Peyer's patch (tissue), 4 donors: ENCODE results near the gene TPD52L2.

Experiments
- POLR2A ChIP-seq, 2 donors: fragments of 450-650 bp; IDR thresholded peaks; one replicate each; pipeline ENCODE4 v1.5.1; 2017; ENCODE audit warnings: antibody characterized with exemption in 2 of 2, mild to moderate bottlenecking in 2 of 2, moderate library complexity in 2 of 2
- TF ChIP-seq, protein P1 (sequence below), 6 experiments: fragments of 450-650 bp in 4 of 6; fragments of 200-600 bp in 2 of 6; sonication (generic) in 1 of 6; IDR thresholded peaks; one replicate each; pipeline ENCODE4 v1.5.1; 2017 to 2019; ENCODE audit warnings: antibody characterized with exemption in 6 of 6, mild to moderate bottlenecking in 3 of 6, moderate library complexity in 1 of 6

DNA sequence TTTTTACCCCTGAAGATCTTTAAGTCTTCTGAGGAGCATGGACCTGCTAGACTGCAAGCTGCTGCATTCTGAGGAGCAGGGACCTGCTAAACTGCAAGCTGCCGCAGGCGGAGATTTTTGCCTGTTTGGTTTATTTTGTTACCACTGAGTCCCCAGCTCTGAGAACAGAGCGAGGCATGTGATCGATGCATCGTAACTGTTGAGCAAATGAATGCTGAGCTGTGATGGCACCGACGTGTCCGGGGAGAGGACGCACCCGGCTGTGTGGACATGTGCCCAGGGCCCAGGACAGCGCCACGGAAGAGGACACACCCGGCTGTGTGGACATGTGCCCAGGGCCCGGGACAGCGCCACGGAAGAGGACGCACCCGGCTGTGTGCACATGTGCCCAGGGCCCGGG is 54.1 kb downstream of the TPD52L2 start:
- no peak for TF ChIP-seq POLR2A (IDR thresholded peaks at IDR 0.05)
- TF ChIP-seq, protein P1, sequence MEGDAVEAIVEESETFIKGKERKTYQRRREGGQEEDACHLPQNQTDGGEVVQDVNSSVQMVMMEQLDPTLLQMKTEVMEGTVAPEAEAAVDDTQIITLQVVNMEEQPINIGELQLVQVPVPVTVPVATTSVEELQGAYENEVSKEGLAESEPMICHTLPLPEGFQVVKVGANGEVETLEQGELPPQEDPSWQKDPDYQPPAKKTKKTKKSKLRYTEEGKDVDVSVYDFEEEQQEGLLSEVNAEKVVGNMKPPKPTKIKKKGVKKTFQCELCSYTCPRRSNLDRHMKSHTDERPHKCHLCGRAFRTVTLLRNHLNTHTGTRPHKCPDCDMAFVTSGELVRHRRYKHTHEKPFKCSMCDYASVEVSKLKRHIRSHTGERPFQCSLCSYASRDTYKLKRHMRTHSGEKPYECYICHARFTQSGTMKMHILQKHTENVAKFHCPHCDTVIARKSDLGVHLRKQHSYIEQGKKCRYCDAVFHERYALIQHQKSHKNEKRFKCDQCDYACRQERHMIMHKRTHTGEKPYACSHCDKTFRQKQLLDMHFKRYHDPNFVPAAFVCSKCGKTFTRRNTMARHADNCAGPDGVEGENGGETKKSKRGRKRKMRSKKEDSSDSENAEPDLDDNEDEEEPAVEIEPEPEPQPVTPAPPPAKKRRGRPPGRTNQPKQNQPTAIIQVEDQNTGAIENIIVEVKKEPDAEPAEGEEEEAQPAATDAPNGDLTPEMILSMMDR (IDR thresholded peaks at IDR 0.05), result no peak
